Measurements from ENCODE around the gene SLC25A48. TPM values are rescaled to one million over a fixed set of nuclear protein-coding genes. Genes with fewer than 3 reads are reported as not detected.
A peak's percentile ranks its signal among the peaks of the same experiment; 100 is the strongest.

SLC25A48 gene
- polyA plus RNA-seq, 1 donor (not counting 4 experiments of a cell fraction or from before 2014, with no cell fraction given): not detected

DNA sequence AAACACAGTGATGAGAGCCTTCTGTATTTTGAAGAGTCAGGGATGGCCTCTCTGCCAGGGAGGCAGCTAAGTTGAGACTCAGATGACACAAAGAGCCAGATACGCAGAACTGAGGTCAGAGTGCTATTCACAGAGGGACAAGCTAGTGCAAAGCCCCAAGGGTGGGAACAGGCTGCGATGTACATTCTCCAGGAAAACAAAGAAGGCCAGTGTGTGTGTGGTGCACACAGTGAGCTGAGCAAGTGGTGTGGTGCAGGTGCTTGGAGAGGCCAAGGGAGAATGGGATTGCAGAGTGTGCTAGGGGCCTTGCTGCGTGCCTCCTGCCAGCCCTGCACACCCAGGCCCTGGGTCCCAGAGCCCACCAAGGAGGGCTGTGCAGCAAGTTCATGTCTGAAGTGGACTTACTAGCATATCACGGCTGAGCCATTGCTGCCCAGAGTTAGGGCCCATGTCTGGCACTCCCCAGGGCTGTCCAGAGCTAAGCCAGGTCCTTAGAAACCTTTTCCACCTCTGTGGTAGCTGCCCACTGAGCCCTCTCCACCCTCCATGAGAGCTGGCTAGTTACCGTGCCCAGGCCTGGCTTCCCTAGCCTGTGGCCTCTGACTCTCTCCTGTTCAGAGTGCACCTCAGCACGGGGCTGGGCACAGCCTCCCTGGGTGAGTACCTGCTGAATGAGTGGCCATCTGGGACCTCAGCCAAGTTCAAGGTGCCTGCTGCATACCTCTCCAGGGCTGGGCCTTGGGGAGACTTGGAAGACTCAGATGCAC lies 9.3 kb downstream of the SLC25A48 start:
- TF ChIP-seq, protein P1, sequence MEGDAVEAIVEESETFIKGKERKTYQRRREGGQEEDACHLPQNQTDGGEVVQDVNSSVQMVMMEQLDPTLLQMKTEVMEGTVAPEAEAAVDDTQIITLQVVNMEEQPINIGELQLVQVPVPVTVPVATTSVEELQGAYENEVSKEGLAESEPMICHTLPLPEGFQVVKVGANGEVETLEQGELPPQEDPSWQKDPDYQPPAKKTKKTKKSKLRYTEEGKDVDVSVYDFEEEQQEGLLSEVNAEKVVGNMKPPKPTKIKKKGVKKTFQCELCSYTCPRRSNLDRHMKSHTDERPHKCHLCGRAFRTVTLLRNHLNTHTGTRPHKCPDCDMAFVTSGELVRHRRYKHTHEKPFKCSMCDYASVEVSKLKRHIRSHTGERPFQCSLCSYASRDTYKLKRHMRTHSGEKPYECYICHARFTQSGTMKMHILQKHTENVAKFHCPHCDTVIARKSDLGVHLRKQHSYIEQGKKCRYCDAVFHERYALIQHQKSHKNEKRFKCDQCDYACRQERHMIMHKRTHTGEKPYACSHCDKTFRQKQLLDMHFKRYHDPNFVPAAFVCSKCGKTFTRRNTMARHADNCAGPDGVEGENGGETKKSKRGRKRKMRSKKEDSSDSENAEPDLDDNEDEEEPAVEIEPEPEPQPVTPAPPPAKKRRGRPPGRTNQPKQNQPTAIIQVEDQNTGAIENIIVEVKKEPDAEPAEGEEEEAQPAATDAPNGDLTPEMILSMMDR (optimal IDR thresholded peaks at IDR 0.05 in 1 of 3, IDR thresholded peaks at IDR 0.05 in 1 of 3, conservative IDR thresholded peaks at IDR 0.05 in 1 of 3; ENCODE audit: extremely low read depth in 1 of 3, insufficient read depth in 2 of 3, low read length in 3 of 3): no peak
- TF ChIP-seq EZH2 (IDR thresholded peaks at IDR 0.05; ENCODE audit: low read length): no peak
- no peaks in the 10 kb centered on the region for H3K9me1 ChIP-seq (ENCODE audit: control insufficient read depth, extremely low read depth, insufficient read depth, low read length)
- H3K9ac ChIP-seq (ENCODE audit: control insufficient read depth, extremely low read depth, insufficient read depth, low read length): no peak overlapping the region
- H3K79me2 ChIP-seq (ENCODE audit: control insufficient read depth, insufficient read depth, low read length): no peaks in the 10 kb centered on the region
- no peak overlapping the region for H3K4me3 ChIP-seq (ENCODE audit: control insufficient read depth in 2 of 3, extremely low read depth in 1 of 3, insufficient read depth in 2 of 3, low read depth in 1 of 3, low read length in 3 of 3)
- peak; percentile 28 for DNase-seq (ENCODE audit: low read depth, low spot score)
- no peak for FAIRE-seq
- H3K27me3 ChIP-seq (ENCODE audit: control insufficient read depth, extremely low read depth, insufficient read depth, low read length): no peaks in the 10 kb centered on the region
- no peak overlapping the region for H3K27ac ChIP-seq (ENCODE audit: control insufficient read depth, insufficient read depth, low read length)
- no peaks in the 10 kb centered on the region for H3K36me3 ChIP-seq (ENCODE audit: control insufficient read depth in 2 of 2, extremely low read depth in 1 of 2, insufficient read depth in 2 of 2, low read length in 2 of 2)
- H4K20me1 ChIP-seq (ENCODE audit: control insufficient read depth, extremely low read depth, insufficient read depth, low read length): no peaks in the 10 kb centered on the region
- H3K4me1 ChIP-seq (ENCODE audit: control insufficient read depth, extremely low read depth, insufficient read depth, low read length): peaks cover 5% of the 10 kb centered on the region
- H3K9me3 ChIP-seq (ENCODE audit: control insufficient read depth, low read depth, low read length): no peaks in the 10 kb centered on the region
- no peak overlapping the region for H3K4me2 ChIP-seq (ENCODE audit: control insufficient read depth, extremely low read depth, insufficient read depth, low read depth, low read length)
- dilution Hi-C loops (cut with MboI; ENCODE audit: extremely low pct_ligation_motif_present, low sequenced_read_pairs): loop anchor here (25.0 kb wide), 1 partner anchor 381 kb away; the partner anchor contains the start of gene TIFAB
- no peak overlapping the region for H2AFZ ChIP-seq (ENCODE audit: control insufficient read depth, low read length)

DNA sequence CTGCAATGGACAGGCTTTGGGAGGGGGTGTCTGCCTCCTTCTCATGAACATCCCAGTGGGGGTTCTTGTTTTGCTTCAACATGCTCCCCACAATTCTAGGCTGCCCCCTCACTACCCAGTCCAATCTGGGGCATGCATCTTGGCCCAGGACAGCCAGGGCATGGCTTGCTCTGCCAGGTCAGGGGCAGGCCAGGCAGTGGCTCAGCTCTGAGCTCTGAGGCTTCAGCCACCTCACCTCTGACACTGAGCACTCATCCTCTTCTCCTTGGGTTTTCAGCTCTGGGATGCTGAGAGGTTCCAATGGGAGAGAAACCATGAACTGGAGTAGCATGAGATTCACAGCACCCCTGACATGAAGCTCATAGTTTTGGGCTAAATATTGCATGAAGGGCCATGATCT lies 11.8 kb downstream of the SLC25A48 start:
- no peaks in the 10 kb centered on the region for H3K36me3 ChIP-seq (ENCODE audit: control insufficient read depth in 2 of 2, extremely low read depth in 1 of 2, insufficient read depth in 2 of 2, low read length in 2 of 2)
- H3K9me3 ChIP-seq (ENCODE audit: control insufficient read depth, low read depth, low read length): no peaks in the 10 kb centered on the region
- no peak overlapping the region for H3K4me3 ChIP-seq (ENCODE audit: control insufficient read depth in 2 of 3, extremely low read depth in 1 of 3, insufficient read depth in 2 of 3, low read depth in 1 of 3, low read length in 3 of 3)
- dilution Hi-C loops (cut with MboI; ENCODE audit: extremely low pct_ligation_motif_present, low sequenced_read_pairs): loop anchor here (25.0 kb wide), 1 partner anchor 384 kb away; the partner anchor contains the start of gene TIFAB
- no peaks in the 10 kb centered on the region for H3K27me3 ChIP-seq (ENCODE audit: control insufficient read depth, extremely low read depth, insufficient read depth, low read length)
- peaks cover 5% of the 10 kb centered on the region for H3K4me1 ChIP-seq (ENCODE audit: control insufficient read depth, extremely low read depth, insufficient read depth, low read length)
- H2AFZ ChIP-seq (ENCODE audit: control insufficient read depth, low read length): no peak overlapping the region
- H3K4me2 ChIP-seq (ENCODE audit: control insufficient read depth, extremely low read depth, insufficient read depth, low read depth, low read length): no peak overlapping the region
- FAIRE-seq (no peak), DNase-seq (ENCODE audit: low read depth, low spot score) (no peak)
- no peaks in the 10 kb centered on the region for H3K79me2 ChIP-seq (ENCODE audit: control insufficient read depth, insufficient read depth, low read length)
- no peak for TF ChIP-seq EZH2 (IDR thresholded peaks at IDR 0.05; ENCODE audit: low read length)
- TF ChIP-seq, protein P1 (optimal IDR thresholded peaks at IDR 0.05 in 1 of 3, IDR thresholded peaks at IDR 0.05 in 1 of 3, conservative IDR thresholded peaks at IDR 0.05 in 1 of 3; ENCODE audit: extremely low read depth in 1 of 3, insufficient read depth in 2 of 3, low read length in 3 of 3): no peak
- H3K9me1 ChIP-seq (ENCODE audit: control insufficient read depth, extremely low read depth, insufficient read depth, low read length): no peaks in the 10 kb centered on the region
- no peaks in the 10 kb centered on the region for H4K20me1 ChIP-seq (ENCODE audit: control insufficient read depth, extremely low read depth, insufficient read depth, low read length)
- H3K27ac ChIP-seq (ENCODE audit: control insufficient read depth, insufficient read depth, low read length): no peak overlapping the region
- H3K9ac ChIP-seq (ENCODE audit: control insufficient read depth, extremely low read depth, insufficient read depth, low read length): no peak overlapping the region

All from keratinocyte (primary cell).